Breast epithelium (tissue), 4 donors: ENCODE data around the gene CFAP65. TPM values are rescaled to one million over a fixed set of nuclear protein-coding genes. Genes with fewer than 3 reads are reported as not detected.

Experiments used
- DNase-seq, 2 donors: peaks; one replicate each; pipeline ENCODE4 v3.0.0-alpha.2; 2019; ENCODE audit warnings: low spot score in 2 of 2
- H3K27ac ChIP-seq, 2 donors: fragments of 200-600 bp; sonication (generic) in 1 of 2; one replicate each; pipeline ENCODE4 v1.5.1; 2016 to 2019; ENCODE audit warnings: mild to moderate bottlenecking in 1 of 2
- H3K27me3 ChIP-seq, 2 donors: fragments of 200-600 bp; sonication (generic) in 1 of 2; one replicate each; pipeline versions ENCODE4 v1.5.1 to v1.6.0; 2017 to 2019; ENCODE audit warnings: control low read depth in 1 of 2, mild to moderate bottlenecking in 1 of 2
- H3K36me3 ChIP-seq: fragments of 200-600 bp; one replicate; pipeline ENCODE4 v1.5.1; 2019
- H3K4me1 ChIP-seq, 2 donors: fragments of 200-600 bp; sonication (generic); one replicate each; pipeline ENCODE4 v1.5.1; 2016 to 2019; ENCODE audit warnings: control low read depth in 1 of 2
- H3K4me3 ChIP-seq, 3 donors: fragments of 200-600 bp; sonication (generic); 1 replicate in 2 of 3; 2 replicates in 1 of 3; pipeline ENCODE4 v1.5.1; 2016 to 2019; ENCODE audit warnings: mild to moderate bottlenecking in 3 of 3, moderate library complexity in 2 of 3
- H3K9me3 ChIP-seq, 2 donors: fragments of 200-600 bp; sonication (generic) in 1 of 2; one replicate each; pipeline ENCODE4 v1.5.1; 2016 to 2019; ENCODE audit warnings: control low read depth in 1 of 2
- POLR2A ChIP-seq: fragments of 450-650 bp; IDR thresholded peaks from one replicate; pipeline ENCODE4 v1.6.1; 2016; ENCODE audit warnings: antibody characterized with exemption, mild to moderate bottlenecking, moderate library complexity
- POLR2AphosphoS5 ChIP-seq, 3 donors: sonication (generic); formaldehyde crosslinking; IDR thresholded peaks; one replicate each; pipeline ENCODE4 v1.6.1; 2017; ENCODE audit warnings: antibody characterized with exemption in 3 of 3
- intact Hi-C: fragments of 100-400 bp; cut with DNase I; formaldehyde crosslinking; loops from one replicate; pipeline ENCODE4 v1.15.1; 2023; ENCODE audit warnings: low total_unique reads
- total RNA-seq, 3 donors: library from RNA; depleted of rRNA; stranded (reverse); fragments of >200 nt; gene quantifications; one replicate each; pipeline ENCODE4 v1.1.0, GENCODE V29; 2016
- TF ChIP-seq, protein P1 (sequence below), 3 donors: fragments of 450-650 bp; IDR thresholded peaks; one replicate each; pipeline ENCODE4 v1.5.1; 2016 to 2017; ENCODE audit warnings: antibody characterized with exemption in 3 of 3, mild to moderate bottlenecking in 3 of 3, moderate library complexity in 3 of 3

CFAP65 gene
- total RNA-seq, 3 donors from 2014 or later, result 0.33 TPM; not detected in 2

GRCh38 chr2:219027511-219028055, 13.7 kb downstream of the CFAP65 start:
- DNase-seq, result no peak
- Histone ChIP-seq H3K36me3 (no peaks in the 10 kb centered on the region), H3K27ac (no peak overlapping the region), H3K4me3 (no peak overlapping the region), H3K9me3 (no peaks in the 10 kb centered on the region), H3K27me3 (peaks cover 0 to 27% of the 10 kb centered on the region in 2 donors), H3K4me1 (no peaks in the 10 kb centered on the region)
- TF ChIP-seq POLR2A (no peak), POLR2AphosphoS5 (IDR thresholded peaks at IDR 0.05) (no peak)
- TF ChIP-seq, protein P1, sequence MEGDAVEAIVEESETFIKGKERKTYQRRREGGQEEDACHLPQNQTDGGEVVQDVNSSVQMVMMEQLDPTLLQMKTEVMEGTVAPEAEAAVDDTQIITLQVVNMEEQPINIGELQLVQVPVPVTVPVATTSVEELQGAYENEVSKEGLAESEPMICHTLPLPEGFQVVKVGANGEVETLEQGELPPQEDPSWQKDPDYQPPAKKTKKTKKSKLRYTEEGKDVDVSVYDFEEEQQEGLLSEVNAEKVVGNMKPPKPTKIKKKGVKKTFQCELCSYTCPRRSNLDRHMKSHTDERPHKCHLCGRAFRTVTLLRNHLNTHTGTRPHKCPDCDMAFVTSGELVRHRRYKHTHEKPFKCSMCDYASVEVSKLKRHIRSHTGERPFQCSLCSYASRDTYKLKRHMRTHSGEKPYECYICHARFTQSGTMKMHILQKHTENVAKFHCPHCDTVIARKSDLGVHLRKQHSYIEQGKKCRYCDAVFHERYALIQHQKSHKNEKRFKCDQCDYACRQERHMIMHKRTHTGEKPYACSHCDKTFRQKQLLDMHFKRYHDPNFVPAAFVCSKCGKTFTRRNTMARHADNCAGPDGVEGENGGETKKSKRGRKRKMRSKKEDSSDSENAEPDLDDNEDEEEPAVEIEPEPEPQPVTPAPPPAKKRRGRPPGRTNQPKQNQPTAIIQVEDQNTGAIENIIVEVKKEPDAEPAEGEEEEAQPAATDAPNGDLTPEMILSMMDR (IDR thresholded peaks at IDR 0.05), result no peak
- intact Hi-C loops, result loop anchor here (10.0 kb wide), 1 partner anchor 117 kb away; no protein-coding TSS in a partner anchor

DNA sequence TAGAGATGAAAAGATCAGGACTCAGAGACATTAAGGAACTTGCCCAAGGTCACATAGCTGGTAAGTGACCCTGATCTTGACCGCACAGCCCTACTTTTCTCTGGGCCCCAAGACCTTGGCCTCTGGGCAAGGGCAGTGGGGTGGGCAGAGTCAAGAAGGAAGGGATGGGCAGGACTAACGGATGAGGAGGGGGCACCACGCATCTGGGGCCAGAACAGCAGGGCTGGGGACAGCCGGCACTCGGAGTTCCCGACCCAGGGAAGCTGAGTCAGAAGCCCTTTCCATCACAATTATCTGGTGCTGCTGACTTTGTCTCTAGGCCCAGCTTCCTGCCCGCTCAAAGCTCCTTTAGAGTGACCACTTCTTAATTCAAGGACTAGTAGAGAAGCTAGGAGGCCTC, 14.4 kb downstream of the CFAP65 start:
- no peaks in the 10 kb centered on the region for H3K4me1 ChIP-seq
- TF ChIP-seq, protein P1 (IDR thresholded peaks at IDR 0.05), result no peak
- TF ChIP-seq POLR2A (no peak), POLR2AphosphoS5 (IDR thresholded peaks at IDR 0.05) (no peak)
- no peak for DNase-seq
- no peak overlapping the region for H3K4me3 ChIP-seq
- intact Hi-C loops, result loop anchor here (10.0 kb wide), 1 partner anchor 118 kb away; no protein-coding TSS in a partner anchor
- no peaks in the 10 kb centered on the region for H3K9me3 ChIP-seq
- H3K27ac ChIP-seq, result no peak overlapping the region
- peaks cover 0 to 21% of the 10 kb centered on the region in 2 donors for H3K27me3 ChIP-seq
- no peaks in the 10 kb centered on the region for H3K36me3 ChIP-seq

DNA sequence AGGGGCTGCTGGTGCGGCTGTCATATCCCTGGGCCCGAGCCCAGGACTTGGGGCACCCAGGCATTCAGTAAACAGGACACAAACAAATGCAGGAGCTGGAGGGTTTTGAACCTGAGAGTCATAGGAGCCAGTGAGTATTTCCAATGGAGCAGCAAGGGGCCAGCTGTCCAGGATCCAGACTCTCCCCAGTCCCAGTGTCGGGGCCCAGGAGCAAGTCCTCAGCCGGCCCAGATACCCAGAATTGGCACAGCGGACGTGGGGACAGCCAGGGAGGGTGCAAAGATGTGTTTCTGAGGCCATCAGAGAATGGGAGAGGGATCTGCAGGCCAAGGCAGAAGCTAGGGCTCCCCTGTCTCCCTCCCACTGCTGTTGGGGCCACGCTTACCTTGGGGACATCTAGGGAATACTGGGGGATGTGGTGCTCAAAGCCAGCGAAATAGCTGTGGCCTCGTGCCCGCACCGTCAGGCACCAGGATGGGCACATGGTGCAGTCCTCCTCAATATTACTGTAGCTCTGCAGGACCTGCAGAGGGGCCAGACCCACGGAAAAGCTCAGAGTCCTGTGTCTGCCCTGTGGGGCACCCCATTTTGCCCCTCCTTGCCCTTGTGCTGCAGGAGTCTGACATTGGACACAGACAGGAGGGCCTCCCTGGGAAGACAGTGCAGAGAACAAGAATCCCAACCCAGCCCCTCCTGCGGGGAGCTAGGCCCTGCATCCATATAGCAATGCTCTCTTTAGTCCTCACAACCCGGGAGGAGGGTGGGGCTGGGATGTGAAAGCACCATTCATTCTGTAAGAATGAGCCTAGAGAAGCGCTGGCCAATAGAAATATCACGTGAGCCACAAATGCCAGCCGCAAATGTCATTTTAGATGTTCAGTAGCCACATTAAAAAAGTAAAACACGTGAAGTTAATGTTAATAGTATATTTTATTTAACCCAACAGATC, 15.4 kb downstream of the CFAP65 start:
- intact Hi-C loops, result loop anchor here (10.0 kb wide), 1 partner anchor 119 kb away; no protein-coding TSS in a partner anchor
- Histone ChIP-seq H3K27me3 (peaks cover 0 to 14% of the 10 kb centered on the region in 2 donors), H3K36me3 (no peaks in the 10 kb centered on the region), H3K4me1 (no peaks in the 10 kb centered on the region), H3K27ac (no peak overlapping the region), H3K9me3 (no peaks in the 10 kb centered on the region), H3K4me3 (no peak overlapping the region)
- TF ChIP-seq POLR2A (no peak), POLR2AphosphoS5 (IDR thresholded peaks at IDR 0.05) (no peak)
- TF ChIP-seq, protein P1 (IDR thresholded peaks at IDR 0.05), result no peak
- no peak for DNase-seq

DNA sequence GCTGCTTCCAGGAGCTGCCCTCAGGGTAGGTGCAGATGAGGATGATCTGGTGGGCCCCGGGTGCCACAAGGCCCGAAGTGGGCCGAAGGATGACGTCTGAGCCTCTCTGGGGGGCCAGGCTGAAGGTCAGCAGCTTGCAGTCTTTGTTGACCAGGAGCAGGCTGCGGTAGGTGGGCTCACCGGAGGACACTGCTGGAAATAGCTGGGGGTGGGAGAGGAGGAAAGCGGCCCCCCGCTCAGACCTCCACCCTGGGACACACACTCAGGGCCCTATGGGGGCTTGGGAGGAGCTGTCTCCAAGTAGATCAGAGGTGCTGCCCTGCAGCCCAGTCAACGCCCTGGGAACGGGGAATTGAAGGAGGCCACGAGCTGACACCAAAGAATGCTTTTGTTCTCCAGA, 17.3 kb downstream of the CFAP65 start:
- intact Hi-C loops, result loop anchor here (10.0 kb wide), 1 partner anchor 121 kb away; no protein-coding TSS in a partner anchor
- no peak overlapping the region for H3K4me3 ChIP-seq
- H3K27ac ChIP-seq, result no peak overlapping the region

More for the DNA sequence above, 17.3 kb downstream of the CFAP65 start:
- no peaks in the 10 kb centered on the region for H3K4me1 ChIP-seq
- H3K36me3 ChIP-seq, result no peaks in the 10 kb centered on the region
- no peaks in the 10 kb centered on the region for H3K9me3 ChIP-seq
- peaks cover 0 to 5% of the 10 kb centered on the region in 2 donors for H3K27me3 ChIP-seq
- DNase-seq, result no peak
- TF ChIP-seq, protein P1 (IDR thresholded peaks at IDR 0.05), result no peak
- no peak for TF ChIP-seq POLR2AphosphoS5 (IDR thresholded peaks at IDR 0.05)
- TF ChIP-seq POLR2A, result no peak
